NB4 (cell line): ENCODE data around the gene GARS1.
"Not testable (repeated sequence)": the region's sequence is repeated elsewhere in the genome, so short reads cannot be mapped to it uniquely, and the experiment has no call there.

Source experiments
- CTCF ChIP-seq: IDR thresholded peaks from one replicate; pipeline ENCODE4 v1.5.1; 2012; ENCODE audit warnings: low read depth, low read length
- MYC ChIP-seq: IDR thresholded peaks from 2 replicates; pipeline ENCODE4 v1.6.1; 2011; ENCODE audit warnings: low read depth, low read length
- POLR2A ChIP-seq: IDR thresholded peaks from 2 replicates; pipeline ENCODE4 v1.6.1; 2011; ENCODE audit warnings: mild to moderate bottlenecking; ENCODE audit not compliant: insufficient read length; ENCODE audit errors: extremely low read depth
- TF ChIP-seq, protein P1 (sequence below): IDR thresholded peaks from 2 replicates; pipeline ENCODE4 v1.6.1; 2011; ENCODE audit warnings: low read depth, low read length

GRCh38 chr7:30587547-30587946, 7.1 kb upstream of the GARS1 start:
- TF ChIP-seq CTCF, MYC, POLR2A: not testable (repeated sequence)
- TF ChIP-seq, protein P1, sequence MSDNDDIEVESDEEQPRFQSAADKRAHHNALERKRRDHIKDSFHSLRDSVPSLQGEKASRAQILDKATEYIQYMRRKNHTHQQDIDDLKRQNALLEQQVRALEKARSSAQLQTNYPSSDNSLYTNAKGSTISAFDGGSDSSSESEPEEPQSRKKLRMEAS, result not testable (repeated sequence)
